Sigmoid colon (tissue), 7 donors: ENCODE results near the gene KRT23. TPM values are rescaled to one million over a fixed set of nuclear protein-coding genes. Genes with fewer than 3 reads are reported as not detected.

Experiments used
- DNase-seq: peaks from one replicate; pipeline ENCODE4 v3.0.0-alpha.2; 2019
- H3K27ac ChIP-seq, 4 donors: fragments of 200-600 bp; sonication (generic); one replicate each; pipeline ENCODE4 v1.5.1; 2016 to 2019; ENCODE audit warnings: mild to moderate bottlenecking in 1 of 4
- H3K27me3 ChIP-seq, 3 donors: fragments of 200-600 bp; sonication (generic); one replicate each; pipeline ENCODE4 v1.5.1; 2019; ENCODE audit warnings: mild to moderate bottlenecking in 1 of 3
- H3K36me3 ChIP-seq, 4 donors: fragments of 200-600 bp; sonication (generic); one replicate each; pipeline ENCODE4 v1.5.1; 2016 to 2019
- H3K4me1 ChIP-seq, 4 donors: fragments of 200-600 bp; sonication (generic); one replicate each; pipeline ENCODE4 v1.5.1; 2017 to 2019
- H3K4me3 ChIP-seq, 4 donors: fragments of 200-600 bp; sonication (generic); one replicate each; pipeline ENCODE4 v1.5.1; 2017 to 2019; ENCODE audit warnings: mild to moderate bottlenecking in 2 of 4, moderate library complexity in 1 of 4
- H3K9me3 ChIP-seq, 4 donors: fragments of 200-600 bp in 3 of 4; sonication (generic) in 3 of 4; one replicate each; pipeline versions ENCODE4 v1.5.1 to v1.6.1; 2013 to 2019
- EP300 ChIP-seq, 4 donors: sonication (generic); formaldehyde crosslinking; IDR thresholded peaks; one replicate each; pipeline ENCODE4 v1.6.1; 2017; ENCODE audit warnings: antibody characterized with exemption in 4 of 4
- POLR2A ChIP-seq, 2 donors: fragments of 450-650 bp; IDR thresholded peaks; one replicate each; pipeline ENCODE4 v1.6.1; 2016; ENCODE audit warnings: antibody characterized with exemption in 2 of 2, mild to moderate bottlenecking in 2 of 2, moderate library complexity in 2 of 2
- POLR2AphosphoS5 ChIP-seq, 4 donors: sonication (generic); formaldehyde crosslinking; IDR thresholded peaks; one replicate each; pipeline ENCODE4 v1.6.1; 2017; ENCODE audit warnings: antibody characterized with exemption in 4 of 4
- WGBS, 2 donors: extraction: QIAGEN DNeasy Blood & Tissue Kit; methylation state at CpG; one replicate each; pipeline ENCODE4 v1.1.7; 2013; 5-methylcytosine and 5-hydroxymethylcytosine counted together
- intact Hi-C: fragments of 100-400 bp; cut with DNase I; formaldehyde crosslinking; loops from one replicate; pipeline ENCODE4 v1.15.1; 2023
- polyA plus RNA-seq, 3 donors: library from polyadenylated mRNA; stranded (reverse); fragments of 200-250 nt; gene quantifications; one replicate each; pipeline ENCODE4 v1.2.3, GENCODE V29; 2013
- total RNA-seq, 4 donors: library from RNA; depleted of rRNA; stranded (reverse); fragments of >200 nt; gene quantifications; one replicate each; pipeline ENCODE4 v1.1.0, GENCODE V29; 2016
- TF ChIP-seq, protein P1 (sequence below), 4 experiments: fragments of 450-650 bp in 3 of 4; fragments of 200-600 bp in 1 of 4; IDR thresholded peaks; one replicate each; pipeline ENCODE4 v1.5.1; 2016 to 2019; ENCODE audit warnings: antibody characterized with exemption in 4 of 4, mild to moderate bottlenecking in 3 of 4, moderate library complexity in 2 of 4
- donor health status: healthy with polysubstance abuse.
- donor health status: Bipolar disorder and iron deficiency.
- donor health status: healthy.

KRT23 gene
- total and polyA plus RNA-seq, 7 donors: 0.27 to 3.7 (median 0.48) TPM; not detected in 3

GRCh38 chr17:40945414-40945813 lies 8.0 kb upstream of the KRT23 start:
- intact Hi-C loops: no loop called here
- Histone ChIP-seq H3K27me3 (peaks cover 0 to 21% (median 6%) of the 10 kb centered on the region in 3 donors), H3K36me3 (no peaks in the 10 kb centered on the region), H3K27ac (no peak overlapping the region), H3K9me3 (no peaks in the 10 kb centered on the region), H3K4me1 (no peaks in the 10 kb centered on the region), H3K4me3 (no peak overlapping the region)
- DNase-seq: no peak
- WGBS, 2 donors: 87 to 92% methylated on average over 6 of the region's 6 CpGs
- TF ChIP-seq POLR2AphosphoS5 (IDR thresholded peaks at IDR 0.05): no peak
- TF ChIP-seq, protein P1, sequence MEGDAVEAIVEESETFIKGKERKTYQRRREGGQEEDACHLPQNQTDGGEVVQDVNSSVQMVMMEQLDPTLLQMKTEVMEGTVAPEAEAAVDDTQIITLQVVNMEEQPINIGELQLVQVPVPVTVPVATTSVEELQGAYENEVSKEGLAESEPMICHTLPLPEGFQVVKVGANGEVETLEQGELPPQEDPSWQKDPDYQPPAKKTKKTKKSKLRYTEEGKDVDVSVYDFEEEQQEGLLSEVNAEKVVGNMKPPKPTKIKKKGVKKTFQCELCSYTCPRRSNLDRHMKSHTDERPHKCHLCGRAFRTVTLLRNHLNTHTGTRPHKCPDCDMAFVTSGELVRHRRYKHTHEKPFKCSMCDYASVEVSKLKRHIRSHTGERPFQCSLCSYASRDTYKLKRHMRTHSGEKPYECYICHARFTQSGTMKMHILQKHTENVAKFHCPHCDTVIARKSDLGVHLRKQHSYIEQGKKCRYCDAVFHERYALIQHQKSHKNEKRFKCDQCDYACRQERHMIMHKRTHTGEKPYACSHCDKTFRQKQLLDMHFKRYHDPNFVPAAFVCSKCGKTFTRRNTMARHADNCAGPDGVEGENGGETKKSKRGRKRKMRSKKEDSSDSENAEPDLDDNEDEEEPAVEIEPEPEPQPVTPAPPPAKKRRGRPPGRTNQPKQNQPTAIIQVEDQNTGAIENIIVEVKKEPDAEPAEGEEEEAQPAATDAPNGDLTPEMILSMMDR (IDR thresholded peaks at IDR 0.05): no peak
- no peak for TF ChIP-seq EP300 (IDR thresholded peaks at IDR 0.05)
- TF ChIP-seq POLR2A (IDR thresholded peaks at IDR 0.05): no peak

DNA sequence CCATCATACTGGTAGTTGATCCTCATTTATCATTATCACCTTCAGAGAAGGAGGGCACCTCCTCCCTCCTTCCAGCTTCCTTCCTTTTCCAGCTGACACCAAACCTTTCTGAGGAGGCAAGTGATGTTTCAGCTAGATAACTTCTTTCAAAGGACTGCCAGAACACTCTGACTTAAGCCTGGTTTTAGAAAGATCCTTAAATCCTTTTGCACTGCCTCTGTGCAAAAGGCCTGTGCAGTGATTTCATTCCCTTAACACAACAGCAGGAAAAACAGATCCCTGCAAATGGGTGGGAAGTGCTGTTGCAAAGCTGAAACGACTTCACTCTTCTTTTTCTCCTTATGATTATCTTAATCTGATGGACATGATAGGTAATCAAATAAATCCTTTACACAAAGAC lies 7.1 kb upstream of the KRT23 start:
- no peak for DNase-seq
- no peak overlapping the region for H3K27ac ChIP-seq
- no peaks in the 10 kb centered on the region for H3K4me1 ChIP-seq
- 16 to 48% methylated on average over 1 of the region's 1 CpG for WGBS, 2 donors
- no peak overlapping the region for H3K4me3 ChIP-seq
- no peaks in the 10 kb centered on the region for H3K36me3 ChIP-seq
- H3K9me3 ChIP-seq: no peaks in the 10 kb centered on the region
- peaks cover 0 to 17% (median 6%) of the 10 kb centered on the region in 3 donors for H3K27me3 ChIP-seq
- intact Hi-C loops: no loop called here
- TF ChIP-seq, protein P1 (IDR thresholded peaks at IDR 0.05): no peak
- TF ChIP-seq POLR2A (IDR thresholded peaks at IDR 0.05) (no peak), POLR2AphosphoS5 (IDR thresholded peaks at IDR 0.05) (no peak), EP300 (IDR thresholded peaks at IDR 0.05) (no peak)

DNA sequence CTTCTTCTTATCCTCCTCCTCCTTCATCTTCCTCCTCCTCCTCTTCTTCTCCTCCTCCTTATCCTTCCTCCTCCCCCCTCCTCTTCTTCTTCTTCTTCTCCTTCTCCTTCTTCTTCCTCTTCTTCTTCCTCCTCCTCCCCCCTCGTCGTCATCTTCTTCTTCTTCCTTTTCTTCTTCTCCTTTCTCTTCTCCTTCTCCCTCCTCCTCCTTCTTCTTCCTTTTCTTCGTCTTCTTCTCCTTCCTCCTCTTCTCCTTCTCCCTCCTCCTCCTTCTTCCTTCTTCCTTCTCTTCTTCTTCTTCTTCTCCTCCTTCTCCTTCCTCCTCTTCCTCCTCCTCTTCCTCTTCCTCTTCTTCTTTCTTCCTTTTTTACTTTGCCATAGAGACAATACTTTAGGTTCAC lies 5.1 kb upstream of the KRT23 start:
- intact Hi-C loops: no loop called here
- no peaks in the 10 kb centered on the region for H3K27me3 ChIP-seq
- DNase-seq: no peak
- no peaks in the 10 kb centered on the region for H3K36me3 ChIP-seq
- H3K4me3 ChIP-seq: no peak overlapping the region
- 74 to 85% methylated on average over 3 of the region's 3 CpGs for WGBS, 2 donors
- no peaks in the 10 kb centered on the region for H3K4me1 ChIP-seq
- H3K27ac ChIP-seq: no peak overlapping the region
- TF ChIP-seq POLR2AphosphoS5 (IDR thresholded peaks at IDR 0.05) (no peak), POLR2A (IDR thresholded peaks at IDR 0.05) (no peak), EP300 (IDR thresholded peaks at IDR 0.05) (no peak)
- TF ChIP-seq, protein P1 (IDR thresholded peaks at IDR 0.05): no peak
- H3K9me3 ChIP-seq: no peaks in the 10 kb centered on the region

DNA sequence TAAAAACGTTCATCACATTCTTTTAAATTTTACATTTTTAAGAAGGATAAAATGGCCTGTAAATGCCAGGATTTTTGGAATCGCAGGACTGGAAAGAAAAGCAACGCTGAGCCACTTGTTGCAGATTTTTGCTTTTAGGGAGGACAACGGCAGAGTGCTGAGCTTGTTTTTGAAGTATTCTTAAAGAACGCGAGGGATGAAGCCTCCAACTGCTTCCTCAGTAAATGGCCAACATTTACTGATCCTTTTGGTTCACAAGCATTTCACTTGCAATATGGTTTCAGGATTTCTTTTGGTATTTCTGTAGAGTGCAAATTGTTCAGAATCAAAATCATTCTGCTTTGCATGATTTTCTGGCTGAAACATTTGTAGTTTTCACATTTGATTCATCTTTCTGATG lies 2.8 kb upstream of the KRT23 start:
- Histone ChIP-seq H3K4me3 (no peak overlapping the region), H3K9me3 (no peaks in the 10 kb centered on the region), H3K27ac (no peak overlapping the region), H3K27me3 (no peaks in the 10 kb centered on the region), H3K4me1 (no peaks in the 10 kb centered on the region), H3K36me3 (no peaks in the 10 kb centered on the region)
- intact Hi-C loops: no loop called here
- WGBS, 2 donors: 83 to 87% methylated on average over 6 of the region's 6 CpGs
- TF ChIP-seq EP300 (IDR thresholded peaks at IDR 0.05) (no peak), POLR2AphosphoS5 (IDR thresholded peaks at IDR 0.05) (no peak), POLR2A (IDR thresholded peaks at IDR 0.05) (no peak)
- TF ChIP-seq, protein P1 (IDR thresholded peaks at IDR 0.05): no peak
- no peak for DNase-seq

GRCh38 chr17:40938981-40939380 lies 1.5 kb upstream of the KRT23 start:
- H3K9me3 ChIP-seq: no peaks in the 10 kb centered on the region
- no peak overlapping the region for H3K27ac ChIP-seq
- H3K27me3 ChIP-seq: no peaks in the 10 kb centered on the region
- DNase-seq: no peak
- H3K4me3 ChIP-seq: no peak overlapping the region
- intact Hi-C loops: no loop called here
- WGBS, 2 donors: 95 to 96% methylated on average over 3 of the region's 3 CpGs
- H3K4me1 ChIP-seq: no peaks in the 10 kb centered on the region
- TF ChIP-seq EP300 (IDR thresholded peaks at IDR 0.05) (no peak), POLR2AphosphoS5 (IDR thresholded peaks at IDR 0.05) (no peak), POLR2A (IDR thresholded peaks at IDR 0.05) (no peak)
- TF ChIP-seq, protein P1 (IDR thresholded peaks at IDR 0.05): no peak
- H3K36me3 ChIP-seq: no peaks in the 10 kb centered on the region
